Measurements from ENCODE around the gene KIAA0753. TPM values are rescaled to one million over a fixed set of nuclear protein-coding genes. Genes with fewer than 3 reads are reported as not detected.

KIAA0753 gene
- total RNA-seq, 2 experiments from 2014 or later = 20.8 to 29.8 TPM

DNA sequence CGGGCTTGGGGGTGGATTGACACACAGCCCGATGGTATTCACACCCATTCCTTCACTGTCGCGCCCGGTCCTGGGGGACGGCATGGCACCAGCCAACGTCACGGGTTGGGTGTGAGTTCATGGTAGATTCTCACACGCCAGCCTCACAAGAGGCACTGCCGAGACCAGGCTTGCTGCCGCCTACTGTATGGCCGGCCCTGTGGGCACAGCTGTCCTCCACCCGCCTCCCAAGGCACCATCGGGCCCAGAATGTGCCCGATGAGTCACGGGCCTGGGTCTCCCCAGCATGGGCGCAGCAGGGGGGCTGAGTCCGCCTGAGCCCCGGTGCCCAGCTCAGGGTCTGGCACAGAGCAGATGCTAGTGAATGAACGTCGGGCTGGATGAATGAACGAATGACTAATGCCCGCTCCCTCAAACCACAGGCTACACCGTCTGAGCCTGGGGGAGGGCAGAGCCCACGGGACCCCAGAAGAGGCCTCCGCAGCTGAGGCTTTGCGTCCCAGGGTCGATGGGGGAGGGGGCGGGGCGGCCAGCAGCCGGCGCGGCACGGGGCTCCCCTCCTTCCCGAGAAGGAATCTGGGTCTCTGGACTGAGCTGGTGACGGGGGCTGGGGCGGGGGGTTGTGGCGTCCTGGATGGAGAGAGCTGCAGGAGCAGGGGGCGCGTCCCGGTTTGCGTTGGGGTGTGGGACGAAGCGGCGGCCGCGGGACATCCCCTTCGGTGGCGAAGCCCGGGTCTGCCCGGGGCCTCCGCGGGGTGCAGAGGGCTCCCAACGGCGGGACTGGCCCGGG, 85.0 kb downstream of the KIAA0753 start:
- POLR2A ChIA-PET = interaction anchor here (0.7 kb wide), 1 partner anchor 1906 kb away, joined by 6 read pairs; no protein-coding TSS in a partner anchor
- no TSS peak for BruUV-seq (replicated peaks)
- H4K20me1 ChIP-seq (ENCODE audit: insufficient read depth, low read length) = no peaks in the 10 kb centered on the region
- H3K9me3 ChIP-seq (ENCODE audit: low read length) = no peaks in the 10 kb centered on the region
- no peak for DNase-seq (ENCODE audit: low spot score)
- no peak overlapping the region for H3K27ac ChIP-seq (ENCODE audit: low read depth, low read length, poor library complexity, severe bottlenecking)
- no peak overlapping the region for H3K4me3 ChIP-seq (ENCODE audit: low read depth, low read length, poor library complexity, severe bottlenecking)
- no peak overlapping the region for H3K4me2 ChIP-seq (ENCODE audit: low read length)
- intact Hi-C loops (cut with micrococcal nuclease; ENCODE audit: unreplicated experiment) = no loop called here
- H2AFZ ChIP-seq (ENCODE audit: low read length) = no peak overlapping the region
- no peaks in the 10 kb centered on the region for H3K36me3 ChIP-seq (ENCODE audit: insufficient read depth, low read length)
- no peaks in the 10 kb centered on the region for H3K79me2 ChIP-seq (ENCODE audit: insufficient read depth, low read depth, low read length)
- TF ChIP-seq EZH2phosphoT487 (IDR thresholded peaks at IDR 0.05; ENCODE audit: borderline replicate concordance, low read depth, low read length) = no peak
- TF ChIP-seq, protein P1, sequence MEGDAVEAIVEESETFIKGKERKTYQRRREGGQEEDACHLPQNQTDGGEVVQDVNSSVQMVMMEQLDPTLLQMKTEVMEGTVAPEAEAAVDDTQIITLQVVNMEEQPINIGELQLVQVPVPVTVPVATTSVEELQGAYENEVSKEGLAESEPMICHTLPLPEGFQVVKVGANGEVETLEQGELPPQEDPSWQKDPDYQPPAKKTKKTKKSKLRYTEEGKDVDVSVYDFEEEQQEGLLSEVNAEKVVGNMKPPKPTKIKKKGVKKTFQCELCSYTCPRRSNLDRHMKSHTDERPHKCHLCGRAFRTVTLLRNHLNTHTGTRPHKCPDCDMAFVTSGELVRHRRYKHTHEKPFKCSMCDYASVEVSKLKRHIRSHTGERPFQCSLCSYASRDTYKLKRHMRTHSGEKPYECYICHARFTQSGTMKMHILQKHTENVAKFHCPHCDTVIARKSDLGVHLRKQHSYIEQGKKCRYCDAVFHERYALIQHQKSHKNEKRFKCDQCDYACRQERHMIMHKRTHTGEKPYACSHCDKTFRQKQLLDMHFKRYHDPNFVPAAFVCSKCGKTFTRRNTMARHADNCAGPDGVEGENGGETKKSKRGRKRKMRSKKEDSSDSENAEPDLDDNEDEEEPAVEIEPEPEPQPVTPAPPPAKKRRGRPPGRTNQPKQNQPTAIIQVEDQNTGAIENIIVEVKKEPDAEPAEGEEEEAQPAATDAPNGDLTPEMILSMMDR (conservative IDR thresholded peaks at IDR 0.05; ENCODE audit: low read length) = no peak
- H3K4me1 ChIP-seq (ENCODE audit: insufficient read depth, low read length, poor library complexity, severe bottlenecking) = no peaks in the 10 kb centered on the region
- H3K9me2 ChIP-seq (ENCODE audit: insufficient read depth, low read length) = no peaks in the 10 kb centered on the region
- CTCF ChIA-PET (ENCODE audit: unreplicated experiment) = no interaction called here

DNA sequence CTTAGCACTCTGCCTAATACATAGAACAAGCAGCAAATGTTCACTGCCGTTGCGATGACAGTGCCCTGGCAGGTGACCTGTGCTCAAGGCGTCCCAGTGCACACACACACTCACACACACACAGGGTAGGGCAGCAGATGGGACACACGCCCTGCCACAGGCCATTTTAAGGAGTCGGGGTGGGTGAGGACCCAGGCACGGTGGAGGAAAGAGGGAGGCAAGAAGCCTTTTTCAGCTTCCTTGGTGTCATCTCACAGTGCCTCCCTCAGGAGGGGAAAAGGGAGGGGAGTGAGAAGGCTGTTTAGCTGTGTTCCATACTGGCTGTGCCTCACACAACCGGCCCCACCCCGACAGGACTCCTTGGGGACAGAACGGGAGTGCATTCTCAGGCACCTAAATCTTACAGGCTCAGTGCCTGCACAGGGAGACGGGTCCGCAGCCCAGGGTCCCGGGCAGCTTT, 85.6 kb downstream of the KIAA0753 start:
- H3K4me3 ChIP-seq (ENCODE audit: low read depth, low read length, poor library complexity, severe bottlenecking) = no peak overlapping the region
- no peaks in the 10 kb centered on the region for H3K9me2 ChIP-seq (ENCODE audit: insufficient read depth, low read length)
- intact Hi-C loops (cut with micrococcal nuclease; ENCODE audit: unreplicated experiment) = no loop called here
- TF ChIP-seq EZH2phosphoT487 (IDR thresholded peaks at IDR 0.05; ENCODE audit: borderline replicate concordance, low read depth, low read length) = no peak
- TF ChIP-seq, protein P1 (conservative IDR thresholded peaks at IDR 0.05; ENCODE audit: low read length) = no peak
- no peaks in the 10 kb centered on the region for H3K79me2 ChIP-seq (ENCODE audit: insufficient read depth, low read depth, low read length)
- H4K20me1 ChIP-seq (ENCODE audit: insufficient read depth, low read length) = no peaks in the 10 kb centered on the region
- no peaks in the 10 kb centered on the region for H3K9me3 ChIP-seq (ENCODE audit: low read length)
- CTCF ChIA-PET (ENCODE audit: unreplicated experiment) = no interaction called here
- H3K4me1 ChIP-seq (ENCODE audit: insufficient read depth, low read length, poor library complexity, severe bottlenecking) = no peaks in the 10 kb centered on the region
- no peak overlapping the region for H3K4me2 ChIP-seq (ENCODE audit: low read length)
- DNase-seq (ENCODE audit: low spot score) = no peak
- no peak overlapping the region for H3K27ac ChIP-seq (ENCODE audit: low read depth, low read length, poor library complexity, severe bottlenecking)
- H3K36me3 ChIP-seq (ENCODE audit: insufficient read depth, low read length) = no peaks in the 10 kb centered on the region
- BruUV-seq (replicated peaks) = no TSS peak
- H2AFZ ChIP-seq (ENCODE audit: low read length) = no peak overlapping the region
- POLR2A ChIA-PET = no interaction called here

DNA sequence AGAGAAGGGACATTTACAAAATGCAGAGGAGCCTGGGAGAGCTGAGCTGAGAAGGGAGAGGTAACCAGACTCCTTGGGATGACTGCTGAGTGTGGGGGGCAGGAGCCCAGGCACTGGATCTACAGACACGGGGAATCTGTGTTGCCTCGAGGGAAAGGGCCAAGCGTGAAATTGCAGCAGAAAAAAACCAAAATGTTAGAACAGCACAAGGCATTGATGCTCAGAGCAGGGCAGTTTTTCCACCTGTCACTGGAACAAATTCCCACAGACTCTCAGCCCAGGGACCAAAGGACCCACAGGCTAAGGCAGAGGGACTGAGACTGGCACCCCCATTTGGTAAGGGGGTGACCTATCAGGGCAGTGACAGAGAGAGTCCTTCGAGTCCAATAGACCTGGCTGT, 86.2 kb downstream of the KIAA0753 start:
- H3K36me3 ChIP-seq (ENCODE audit: insufficient read depth, low read length) = no peaks in the 10 kb centered on the region
- no peaks in the 10 kb centered on the region for H3K9me3 ChIP-seq (ENCODE audit: low read length)
- no peak overlapping the region for H3K4me2 ChIP-seq (ENCODE audit: low read length)
- no peak for TF ChIP-seq EZH2phosphoT487 (IDR thresholded peaks at IDR 0.05; ENCODE audit: borderline replicate concordance, low read depth, low read length)
- TF ChIP-seq, protein P1 (conservative IDR thresholded peaks at IDR 0.05; ENCODE audit: low read length) = no peak
- POLR2A ChIA-PET = no interaction called here
- no peak overlapping the region for H3K27ac ChIP-seq (ENCODE audit: low read depth, low read length, poor library complexity, severe bottlenecking)
- CTCF ChIA-PET (ENCODE audit: unreplicated experiment) = no interaction called here
- H4K20me1 ChIP-seq (ENCODE audit: insufficient read depth, low read length) = no peaks in the 10 kb centered on the region
- intact Hi-C loops (cut with micrococcal nuclease; ENCODE audit: unreplicated experiment) = no loop called here
- no peaks in the 10 kb centered on the region for H3K4me1 ChIP-seq (ENCODE audit: insufficient read depth, low read length, poor library complexity, severe bottlenecking)
- DNase-seq (ENCODE audit: low spot score) = no peak
- no peaks in the 10 kb centered on the region for H3K79me2 ChIP-seq (ENCODE audit: insufficient read depth, low read depth, low read length)
- H3K4me3 ChIP-seq (ENCODE audit: low read depth, low read length, poor library complexity, severe bottlenecking) = no peak overlapping the region
- no peaks in the 10 kb centered on the region for H3K9me2 ChIP-seq (ENCODE audit: insufficient read depth, low read length)
- H2AFZ ChIP-seq (ENCODE audit: low read length) = no peak overlapping the region
- BruUV-seq (replicated peaks) = no TSS peak

Measured in OCI-LY7 (cell line).